Hepatocyte (in vitro differentiated cells): ENCODE results near the gene IMMP2L. TPM values are rescaled to one million over a fixed set of nuclear protein-coding genes. Genes with fewer than 3 reads are reported as not detected.
A peak's percentile ranks its signal among the peaks of the same experiment; 100 is the strongest.

Experiments
- DNase-seq: peaks from one replicate; pipeline ENCODE4 v3.0.0-alpha.2; 2016; ENCODE audit warnings: low spot score
- H2AFZ ChIP-seq: fragments of 200-600 bp; sonication (generic); 2 replicates; pipeline ENCODE4 v1.6.0; 2016; ENCODE audit warnings: antibody characterized with exemption, mild to moderate bottlenecking
- H3K27ac ChIP-seq: fragments of 200-600 bp; sonication (generic); 2 replicates; pipeline ENCODE4 v1.5.1; 2016; ENCODE audit warnings: mild to moderate bottlenecking
- H3K27me3 ChIP-seq: fragments of 200-600 bp; sonication (generic); 2 replicates; pipeline ENCODE4 v1.6.1; 2016
- H3K36me3 ChIP-seq: fragments of 200-600 bp; sonication (generic); replicated peaks from 2 replicates; pipeline ENCODE4 v1.5.1; 2016; ENCODE audit warnings: low read depth; ENCODE audit not compliant: insufficient read depth
- H3K4me1 ChIP-seq: fragments of 200-600 bp; sonication (generic); 2 replicates; pipeline ENCODE4 v1.5.1; 2016; ENCODE audit warnings: mild to moderate bottlenecking, moderate library complexity; ENCODE audit not compliant: insufficient read depth
- H3K4me2 ChIP-seq: fragments of 200-600 bp; sonication (generic); 2 replicates; pipeline ENCODE4 v1.6.0; 2016
- H3K4me3 ChIP-seq: fragments of 200-600 bp; sonication (generic); 2 replicates; pipeline ENCODE4 v1.5.1; 2016; ENCODE audit warnings: mild to moderate bottlenecking
- H3K79me2 ChIP-seq: fragments of 200-600 bp; sonication (generic); 2 replicates; pipeline ENCODE4 v1.6.0; 2017; ENCODE audit warnings: mild to moderate bottlenecking
- H3K9me2 ChIP-seq: fragments of 200-600 bp; sonication (generic); replicated peaks from 2 replicates; pipeline ENCODE4 v1.6.0; 2017; ENCODE audit warnings: mild to moderate bottlenecking; ENCODE audit not compliant: insufficient read depth
- H3K9me3 ChIP-seq: fragments of 200-600 bp; sonication (generic); 2 replicates; pipeline ENCODE4 v1.5.1; 2016; ENCODE audit warnings: low read depth, mild to moderate bottlenecking
- H4K20me1 ChIP-seq: fragments of 200-600 bp; sonication (generic); 2 replicates; pipeline ENCODE4 v1.6.0; 2016; ENCODE audit warnings: mild to moderate bottlenecking; ENCODE audit not compliant: insufficient read depth, poor library complexity, severe bottlenecking
- CTCF ChIP-seq: fragments of 200-600 bp; sonication (generic); IDR thresholded peaks from 2 replicates; pipeline ENCODE4 v1.5.1; 2016; ENCODE audit warnings: antibody characterized with exemption, mild to moderate bottlenecking; ENCODE audit not compliant: poor library complexity
- EZH2 ChIP-seq: fragments of 200-600 bp; sonication (generic); IDR thresholded peaks from 2 replicates; pipeline ENCODE4 v1.6.1; 2016; ENCODE audit warnings: antibody characterized with exemption, mild to moderate bottlenecking, borderline replicate concordance
- EZH2phosphoT487 ChIP-seq: fragments of 200-600 bp; sonication (generic); IDR thresholded peaks from one replicate; pipeline ENCODE4 v1.6.1; 2018; ENCODE audit warnings: antibody characterized with exemption, mild to moderate bottlenecking, low read depth, moderate library complexity; ENCODE audit not compliant: unreplicated experiment, severe bottlenecking
- WGBS: methylation state at CpG from one replicate; pipeline ENCODE4 v1.1.6; 2016; ENCODE audit warnings: low lambda C conversion rate; ENCODE audit errors: missing lambda C conversion rate; 5-methylcytosine and 5-hydroxymethylcytosine counted together
- polyA plus RNA-seq: library from polyadenylated mRNA; unstranded; fragments of >200 nt; fragmentation: Nextera tagmentation; extraction: Ambion mirVana; gene quantifications from 2 replicates; pipeline ENCODE4 v1.2.1, GENCODE V29; 2016
- total RNA-seq: library from RNA; depleted of rRNA; stranded (reverse); fragments of >200 nt; gene quantifications from 2 replicates; pipeline ENCODE4 v1.2.3, GENCODE V29; 2014

The IMMP2L gene
- total and polyA plus RNA-seq, 2 experiments from 2014 or later: 13.3 to 17.6 TPM

GRCh38 chr7:110688908-110689307 is 873.4 kb downstream of the IMMP2L start:
- Histone ChIP-seq H3K79me2 (no peaks in the 10 kb centered on the region), H2AFZ (no peak overlapping the region), H3K4me3 (no peak overlapping the region), H4K20me1 (no peaks in the 10 kb centered on the region), H3K27me3 (no peaks in the 10 kb centered on the region), H3K36me3 (no peaks in the 10 kb centered on the region), H3K4me2 (no peak overlapping the region), H3K9me2 (no peaks in the 10 kb centered on the region), H3K4me1 (peaks cover 6% of the 10 kb centered on the region), H3K27ac (no peak overlapping the region), H3K9me3 (no peaks in the 10 kb centered on the region)
- WGBS: 86% methylated on average over 2 of the region's 2 CpGs
- no peak for TF ChIP-seq EZH2phosphoT487
- no peak for TF ChIP-seq EZH2
- no peak for TF ChIP-seq CTCF
- no peak for DNase-seq

- Histone ChIP-seq H2AFZ (no peak overlapping the region), H3K9me2 (no peaks in the 10 kb centered on the region), H3K36me3 (no peaks in the 10 kb centered on the region), H3K4me1 (no peaks in the 10 kb centered on the region), H3K27ac (no peak overlapping the region), H3K9me3 (no peaks in the 10 kb centered on the region), H3K27me3 (no peaks in the 10 kb centered on the region), H3K79me2 (no peaks in the 10 kb centered on the region), H4K20me1 (no peaks in the 10 kb centered on the region), H3K4me3 (no peak overlapping the region), H3K4me2 (no peak overlapping the region)
- DNase-seq: no peak
- TF ChIP-seq CTCF: no peak
These were observed 876.4 kb downstream of the IMMP2L start for GRCh38 chr7:110685899-110686298.

- no peak overlapping the region for H2AFZ ChIP-seq
- peaks cover 9% of the 10 kb centered on the region for H3K4me1 ChIP-seq
- H3K27ac ChIP-seq: no peak overlapping the region
- H3K27me3 ChIP-seq: no peaks in the 10 kb centered on the region
- H4K20me1 ChIP-seq: no peaks in the 10 kb centered on the region
- H3K4me3 ChIP-seq: no peak overlapping the region
- H3K36me3 ChIP-seq: no peaks in the 10 kb centered on the region
- H3K9me3 ChIP-seq: no peaks in the 10 kb centered on the region
- TF ChIP-seq CTCF: no peak
- no peak for TF ChIP-seq EZH2phosphoT487
- TF ChIP-seq EZH2: no peak
- WGBS: 44% methylated on average over 1 of the region's 1 CpG
- H3K4me2 ChIP-seq: no peak overlapping the region
- DNase-seq: no peak
- H3K79me2 ChIP-seq: no peaks in the 10 kb centered on the region
- no peaks in the 10 kb centered on the region for H3K9me2 ChIP-seq
These were observed 880.4 kb downstream of the IMMP2L start for GRCh38 chr7:110681941-110682340.

GRCh38 chr7:110677405-110677804 is 884.9 kb downstream of the IMMP2L start:
- H3K4me2 ChIP-seq: no peak overlapping the region
- H3K79me2 ChIP-seq: no peaks in the 10 kb centered on the region
- H3K9me3 ChIP-seq: no peaks in the 10 kb centered on the region
- DNase-seq: peak; percentile 56
- no peaks in the 10 kb centered on the region for H4K20me1 ChIP-seq
- 12% methylated on average over 5 of the region's 5 CpGs for WGBS
- peaks cover 9% of the 10 kb centered on the region for H3K4me1 ChIP-seq
- H3K27me3 ChIP-seq: no peaks in the 10 kb centered on the region
- no peak overlapping the region for H3K4me3 ChIP-seq
- H3K9me2 ChIP-seq: no peaks in the 10 kb centered on the region
- TF ChIP-seq CTCF: no peak
- TF ChIP-seq EZH2phosphoT487: no peak
- no peak for TF ChIP-seq EZH2
- no peak overlapping the region for H2AFZ ChIP-seq
- H3K27ac ChIP-seq: peak overlapping the region; percentile 38
- no peaks in the 10 kb centered on the region for H3K36me3 ChIP-seq
